Smooth muscle cell of the brain vasculature (primary cell): ENCODE results near the gene BBX.
"Not testable (repeated sequence)": the region's sequence is repeated elsewhere in the genome, so short reads cannot be mapped to it uniquely, and the experiment has no call there.

Source experiments
- DNase-seq: peaks from one replicate; pipeline ENCODE4 v3.0.0-alpha.2; 2012; ENCODE audit warnings: low read depth, low spot score

Gene BBX

DNA sequence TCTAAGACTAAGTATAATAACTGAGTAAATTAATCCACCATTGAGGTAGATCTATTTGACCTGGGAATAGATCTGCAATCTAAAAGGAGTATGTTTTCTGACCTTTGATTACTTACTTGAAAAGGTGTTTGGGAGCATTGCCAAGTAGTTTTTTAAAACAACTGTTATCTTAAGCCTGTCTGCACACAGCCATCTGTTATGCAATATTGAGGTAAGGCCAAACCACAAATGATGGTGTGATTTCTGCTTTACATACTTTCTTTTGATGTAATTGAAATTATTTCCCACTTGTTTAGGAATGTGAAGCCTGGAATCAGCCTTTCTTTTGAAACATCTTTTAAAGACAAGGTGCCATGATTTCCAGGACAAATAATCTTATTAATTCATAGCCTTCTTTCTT, 274.0 kb downstream of the BBX start:
- DNase-seq = no peak

DNA sequence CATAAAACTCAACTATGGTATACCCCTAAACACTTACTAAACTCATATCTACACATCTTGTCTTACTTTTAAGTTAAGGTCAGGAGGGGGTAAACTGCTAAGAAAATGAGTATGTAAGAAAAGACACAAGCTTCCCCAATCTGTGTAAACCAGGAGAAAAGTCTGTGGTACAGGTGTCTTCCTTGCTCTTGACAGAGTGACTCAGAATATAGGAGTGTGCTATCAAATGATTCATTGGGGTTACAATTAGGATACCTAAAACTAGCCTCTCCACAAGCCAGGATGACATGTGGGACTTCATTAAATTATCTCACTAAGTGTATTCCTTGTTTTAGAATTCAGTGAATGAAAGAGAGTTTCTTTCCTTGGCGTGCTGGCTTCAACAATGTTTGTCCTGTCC, 274.8 kb downstream of the BBX start:
- DNase-seq = no peak

GRCh38 chr3:107798381-107798780, 275.6 kb downstream of the BBX start:
- DNase-seq = no peak

DNA sequence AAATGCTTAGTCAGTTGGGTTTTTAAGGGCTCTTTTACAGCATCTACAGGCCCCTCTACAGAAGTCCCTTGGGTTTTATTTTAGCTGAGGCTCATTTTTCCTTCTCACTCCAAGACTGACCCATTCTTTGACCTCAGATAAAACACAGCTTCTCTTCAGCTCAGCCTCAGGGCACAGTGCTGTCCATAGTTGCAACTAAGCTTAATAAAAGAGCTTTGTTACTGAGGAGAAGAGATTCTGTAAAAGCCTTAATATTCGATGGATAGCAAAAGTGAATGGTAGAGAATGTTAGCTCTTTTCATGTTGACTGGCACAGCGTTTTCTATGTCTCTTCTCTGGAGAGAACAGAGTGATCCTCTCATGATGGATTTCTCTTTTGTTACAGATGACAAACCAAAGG, 277.9 kb downstream of the BBX start:
- DNase-seq = no peak

DNA sequence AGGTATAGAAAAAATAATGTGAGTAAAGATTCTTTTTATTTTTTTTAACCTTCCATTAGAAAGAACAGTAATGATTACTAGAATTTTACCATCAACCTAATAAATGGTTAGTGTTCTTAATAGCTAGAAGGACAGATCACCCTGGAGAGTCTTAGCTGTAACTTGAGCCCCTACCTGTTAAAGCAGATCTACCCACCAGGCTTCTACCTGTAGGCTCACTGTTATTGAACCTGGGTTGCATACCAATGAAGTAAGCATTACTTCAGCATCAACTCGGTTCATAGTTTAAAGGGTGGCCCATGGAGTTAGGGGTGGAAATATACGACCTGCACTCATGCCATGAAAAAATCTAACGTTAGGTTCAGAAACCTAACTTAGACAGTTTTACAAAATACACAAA, 280.4 kb downstream of the BBX start:
- DNase-seq = no peak

GRCh38 chr3:107806021-107806420, 283.3 kb downstream of the BBX start:
- DNase-seq = no peak

GRCh38 chr3:107806536-107806935, 283.8 kb downstream of the BBX start:
- DNase-seq = no peak

DNA sequence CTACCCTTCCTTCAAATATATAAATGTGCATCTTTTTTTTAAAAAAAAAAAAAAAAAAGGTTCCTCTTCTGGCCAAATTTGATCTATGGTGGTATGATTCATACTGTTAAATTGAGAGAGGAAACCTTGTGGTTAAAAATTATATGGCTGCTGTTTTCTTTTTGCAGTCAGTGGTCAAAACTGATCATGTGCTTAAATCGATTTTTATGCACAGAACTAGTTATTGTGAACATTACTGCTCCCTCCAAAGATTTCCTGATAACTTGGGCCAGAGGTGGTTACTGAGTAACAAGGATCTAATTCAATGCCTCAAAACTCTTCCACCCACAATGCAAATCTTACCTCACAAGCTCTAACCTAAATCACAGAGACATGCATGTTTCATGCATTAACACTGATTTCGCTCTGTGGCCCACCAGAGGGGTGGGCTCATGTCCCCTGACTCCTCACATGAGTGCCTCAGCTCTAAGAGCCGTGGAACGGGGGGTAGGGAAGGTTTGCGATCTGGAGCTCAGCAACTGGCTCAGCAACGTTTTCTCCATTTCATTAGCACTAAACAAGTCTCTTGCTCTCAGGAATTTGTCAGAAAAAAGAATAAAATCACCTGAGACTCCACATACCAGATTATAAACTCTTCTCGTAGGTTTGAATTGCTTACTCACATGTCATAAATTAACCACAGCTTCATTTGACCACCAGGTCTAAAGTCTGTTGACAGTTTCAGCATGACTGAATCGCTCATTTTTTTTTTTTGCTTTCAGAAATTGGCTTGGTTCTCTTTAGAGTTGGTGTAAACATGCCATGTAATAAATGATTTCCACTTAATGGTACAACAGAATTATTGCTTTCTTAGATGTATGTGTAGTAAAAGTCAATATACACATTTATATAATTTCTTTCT, 287.7 kb downstream of the BBX start:
- no peak for DNase-seq

GRCh38 chr3:107813026-107813425, 290.3 kb downstream of the BBX start:
- no peak for DNase-seq

GRCh38 chr3:107816107-107816506, 293.3 kb downstream of the BBX start:
- no peak for DNase-seq

DNA sequence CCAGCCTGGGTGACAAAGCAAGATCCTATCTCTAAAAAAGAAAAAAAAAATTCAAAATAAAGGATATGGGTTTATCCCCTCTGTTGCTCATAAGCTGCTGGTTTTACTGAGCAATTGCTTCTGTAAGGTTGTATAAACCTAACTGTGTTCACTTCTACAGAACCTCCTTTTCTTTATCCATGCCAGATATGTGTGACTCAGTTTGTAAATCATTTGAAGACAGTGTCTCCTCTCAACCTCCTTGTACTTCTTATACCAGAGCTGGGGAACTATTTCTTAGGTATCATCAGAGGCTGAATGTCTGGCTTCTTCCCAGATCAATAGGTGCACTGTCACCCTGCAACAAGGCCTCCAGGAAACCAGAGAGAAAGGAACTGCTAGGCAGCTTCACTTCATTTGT, 294.3 kb downstream of the BBX start:
- DNase-seq = no peak

DNA sequence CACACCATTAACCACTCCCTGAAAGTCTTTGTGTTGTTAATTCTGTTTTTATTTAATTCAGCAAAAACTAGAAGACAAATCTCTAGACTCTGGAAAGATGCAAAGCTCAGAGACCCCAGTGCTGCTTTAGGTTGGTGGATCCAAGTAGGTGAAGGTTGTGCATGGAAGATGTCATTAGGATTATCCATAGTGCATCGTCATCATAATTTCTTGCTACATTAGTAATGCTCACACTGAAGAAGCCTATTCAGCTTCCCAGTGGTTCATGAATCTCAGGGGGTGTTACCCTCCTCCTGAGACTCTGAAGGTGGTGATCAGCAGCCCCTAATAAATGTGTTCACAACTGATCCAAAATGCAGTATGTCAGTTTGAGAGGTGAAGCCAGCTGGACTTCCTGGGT, 295.3 kb downstream of the BBX start:
- DNase-seq = no peak

- DNase-seq = no peak
Observed at GRCh38 chr3:107819656-107820055, 296.9 kb downstream of the BBX start.

DNA sequence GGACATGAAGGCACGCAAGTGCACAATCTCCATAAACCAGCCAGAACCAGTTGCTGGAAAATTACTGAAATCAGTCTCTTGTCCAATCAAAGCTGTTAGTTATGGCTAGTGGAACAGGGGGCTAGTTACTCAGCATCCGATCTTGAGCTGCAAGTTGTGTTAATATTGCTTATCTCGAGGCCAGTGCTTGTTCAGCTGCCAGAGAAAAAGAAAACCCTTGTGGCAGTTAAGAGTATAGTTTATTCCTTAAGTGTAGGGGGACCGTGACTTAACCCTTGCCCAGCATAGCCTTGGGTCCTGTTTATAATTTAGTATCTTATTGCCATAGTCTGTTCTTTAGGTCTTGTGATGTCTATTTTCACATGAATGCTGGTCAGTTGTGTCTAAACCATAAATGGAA, 299.5 kb downstream of the BBX start:
- no peak for DNase-seq

DNA sequence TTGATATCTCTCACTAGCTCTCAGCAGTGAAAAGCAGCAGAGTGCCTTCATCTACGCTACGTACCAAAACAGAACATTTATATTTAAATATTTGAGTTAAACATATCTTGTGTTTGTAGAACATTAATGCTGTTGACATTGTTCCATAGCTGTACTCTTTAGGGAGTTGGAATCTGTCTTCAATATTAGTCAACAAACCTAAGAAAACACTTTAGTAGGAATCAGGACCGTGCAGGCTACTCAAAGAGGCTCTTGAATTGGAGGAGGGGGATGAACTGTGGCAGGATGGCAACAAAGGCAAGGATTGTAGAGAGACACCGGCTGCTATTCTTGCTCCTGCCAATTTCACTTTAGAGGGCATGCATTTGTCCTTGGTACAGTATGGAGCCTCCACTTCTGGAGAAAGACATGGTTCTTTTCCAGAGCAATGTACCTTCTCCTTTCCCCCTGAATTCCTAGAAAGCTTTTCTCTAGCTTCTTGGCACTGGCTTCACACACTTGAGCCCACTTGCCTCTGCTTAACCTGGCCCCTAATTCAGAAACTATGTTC, 302.1 kb downstream of the BBX start:
- no peak for DNase-seq

GRCh38 chr3:107825556-107825955, 302.8 kb downstream of the BBX start:
- DNase-seq = no peak

DNA sequence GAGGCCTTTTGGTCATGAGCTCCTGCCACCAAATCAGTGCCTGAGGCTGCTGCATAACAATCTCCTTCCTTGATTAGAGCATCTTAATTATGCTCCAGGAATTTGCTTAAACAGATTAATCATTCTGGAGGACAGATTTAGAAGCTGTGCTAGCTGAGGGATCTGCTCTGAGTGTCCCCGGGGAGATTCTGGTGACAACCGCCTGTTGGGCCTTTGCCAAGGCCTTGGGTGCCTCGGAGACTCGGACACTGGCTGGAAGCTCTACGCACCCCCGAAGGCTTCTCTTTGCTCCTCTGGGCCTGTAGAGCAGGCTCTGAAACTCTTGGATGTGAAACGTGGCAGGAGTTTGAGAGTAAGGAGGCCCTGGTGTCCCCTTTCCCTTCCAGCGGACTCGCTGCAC, 304.0 kb downstream of the BBX start:
- DNase-seq = no peak

- DNase-seq = no peak
Observed at GRCh38 chr3:107829185-107829584, 306.4 kb downstream of the BBX start.

GRCh38 chr3:107831590-107831989, 308.8 kb downstream of the BBX start:
- no peak for DNase-seq

- DNase-seq = no peak
Observed at GRCh38 chr3:107833043-107833442, 310.3 kb downstream of the BBX start.

DNA sequence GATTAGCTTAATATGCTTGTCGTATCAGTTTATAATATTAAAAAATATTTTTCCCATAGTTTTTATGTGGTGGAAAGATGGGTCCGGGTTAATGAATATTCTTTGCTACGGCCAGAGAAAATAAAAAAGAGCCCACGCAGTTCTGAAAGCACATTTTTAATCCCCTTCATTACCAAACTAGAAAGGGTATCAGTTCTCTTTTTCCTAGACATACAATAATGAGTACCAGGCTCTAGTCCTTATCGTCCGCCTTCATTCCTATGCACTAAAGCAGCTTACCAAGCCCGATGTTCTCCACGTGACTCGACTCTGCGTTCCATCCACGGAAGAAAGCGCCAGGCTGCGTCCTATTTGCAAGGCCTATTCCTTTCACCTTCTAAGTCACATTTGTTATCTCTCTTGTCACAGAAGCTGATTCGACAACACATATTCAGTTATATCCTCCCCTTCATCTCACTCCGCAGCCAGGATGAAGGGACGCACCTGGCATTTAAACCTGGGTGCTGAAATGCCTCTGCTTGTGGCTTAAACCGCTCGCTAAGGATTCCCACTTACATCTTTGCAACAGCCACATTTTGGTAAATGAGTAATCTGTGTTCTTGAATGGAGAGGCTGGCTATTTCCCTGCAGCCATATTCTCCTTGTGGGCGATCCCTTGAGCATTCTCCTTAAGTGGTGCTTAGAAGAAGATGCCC, 311.1 kb downstream of the BBX start:
- DNase-seq = no peak

DNA sequence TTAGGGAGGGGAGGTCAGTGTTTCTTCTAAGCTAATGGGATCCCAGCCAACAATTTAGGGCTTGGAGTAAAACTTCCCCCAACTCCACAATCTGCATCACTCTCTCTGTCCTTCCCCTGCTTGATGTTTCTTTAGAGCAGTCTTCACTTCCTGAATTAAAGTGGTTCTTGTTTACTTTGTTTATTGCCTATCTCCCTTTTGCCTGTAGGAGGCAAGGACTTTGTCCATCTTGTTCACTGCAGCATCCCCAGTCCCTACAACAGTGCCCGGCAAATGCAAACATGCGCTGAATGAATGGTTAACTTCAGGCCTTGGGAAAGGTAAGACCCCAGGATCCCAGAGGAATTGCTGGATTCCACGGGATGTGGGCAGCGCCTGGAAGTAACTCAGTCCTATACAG, 312.2 kb downstream of the BBX start:
- DNase-seq = not testable (repeated sequence)
